GM19324 (cell line): Measurements from ENCODE around the gene MAGI1.

ENCODE experiments used
- ATAC-seq: cut with Tn5 transposase; IDR thresholded peaks from one replicate; pipeline ENCODE4 v1.9.1; 2021; ENCODE audit warnings: mild to moderate bottlenecking, moderate library complexity; ENCODE audit not compliant: unreplicated experiment, low FRiP score

Gene MAGI1

GRCh38 chr3:65659396-65659795 is 379.3 kb downstream of the MAGI1 start:
- ATAC-seq = no peak

DNA sequence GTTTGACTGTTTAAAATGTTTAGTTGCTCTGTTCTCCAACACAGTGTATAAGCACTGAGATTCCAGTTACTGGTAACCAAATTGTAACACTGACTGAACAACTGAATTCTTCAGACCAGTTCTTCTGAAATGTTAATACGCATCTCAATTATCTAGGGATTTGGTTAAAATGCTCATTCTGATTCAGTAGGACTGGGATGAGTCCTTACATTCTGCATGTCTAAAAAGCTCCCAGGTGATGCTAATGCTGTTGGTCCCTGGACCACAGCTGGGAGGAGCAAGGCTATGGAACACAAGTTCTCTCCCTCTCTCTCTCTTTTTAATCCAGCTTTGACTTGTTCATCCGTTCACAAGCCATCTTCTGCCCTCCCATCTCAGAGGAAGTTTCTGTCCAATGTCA is 380.3 kb downstream of the MAGI1 start:
- ATAC-seq = no peak

DNA sequence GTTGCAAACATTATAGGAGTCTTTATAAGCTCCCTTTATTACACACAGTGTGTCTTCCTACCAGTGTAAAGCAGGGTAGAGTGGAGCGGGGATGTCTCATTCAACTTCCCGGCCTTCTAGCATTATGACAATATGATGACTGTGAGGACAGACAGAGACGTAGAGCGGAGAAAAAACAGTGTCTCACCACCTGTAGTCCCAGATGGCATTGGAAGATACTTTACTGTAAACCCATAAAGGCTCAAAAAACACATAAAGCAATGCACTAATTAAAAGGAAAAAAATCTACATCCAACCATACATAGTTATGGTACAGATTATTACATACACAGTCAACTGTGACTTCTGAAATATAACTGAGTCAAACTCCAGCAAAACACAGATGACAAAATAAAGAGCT is 383.7 kb downstream of the MAGI1 start:
- no peak for ATAC-seq

- ATAC-seq = no peak
Measured at GRCh38 chr3:65653731-65654130, 385.0 kb downstream of the MAGI1 start.

DNA sequence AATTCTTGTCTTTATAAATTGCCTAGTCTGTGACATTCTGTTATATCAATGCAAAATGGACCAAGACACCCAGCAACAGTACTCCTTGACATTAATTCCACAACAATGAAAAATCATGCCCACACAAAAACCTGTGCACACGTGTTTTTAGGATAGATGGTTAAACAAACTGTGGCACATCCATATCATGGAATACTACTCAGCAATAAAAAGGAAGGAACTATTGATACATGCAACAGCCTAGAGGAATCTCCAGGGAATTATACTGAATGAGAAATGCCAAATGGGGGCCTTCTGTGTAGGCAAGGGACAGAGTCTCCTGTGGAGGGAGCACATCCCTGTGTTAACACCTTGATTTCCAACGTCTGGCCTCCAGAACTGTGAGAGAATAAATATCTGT is 388.5 kb downstream of the MAGI1 start:
- no peak for ATAC-seq

GRCh38 chr3:65647369-65647768 is 391.3 kb downstream of the MAGI1 start:
- no peak for ATAC-seq

DNA sequence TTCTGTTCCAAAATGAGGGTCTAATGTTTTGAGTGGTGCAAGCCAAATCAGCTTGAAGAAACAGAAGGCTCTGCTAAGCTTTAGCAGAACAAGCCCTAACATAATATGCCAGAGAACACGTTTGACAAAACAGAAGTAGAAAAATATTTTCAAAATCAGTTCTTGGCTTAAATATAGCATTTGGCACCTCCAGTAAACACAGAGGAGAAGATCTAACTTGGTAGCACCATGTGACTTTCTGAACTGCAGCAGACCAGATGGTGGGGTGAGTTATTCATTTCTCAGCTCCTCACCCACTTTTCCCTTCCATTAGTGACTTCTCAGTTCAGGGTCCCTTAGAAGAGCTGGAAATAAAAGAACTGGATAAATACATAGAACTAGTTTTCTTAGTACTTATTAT is 395.8 kb downstream of the MAGI1 start:
- ATAC-seq = no peak

DNA sequence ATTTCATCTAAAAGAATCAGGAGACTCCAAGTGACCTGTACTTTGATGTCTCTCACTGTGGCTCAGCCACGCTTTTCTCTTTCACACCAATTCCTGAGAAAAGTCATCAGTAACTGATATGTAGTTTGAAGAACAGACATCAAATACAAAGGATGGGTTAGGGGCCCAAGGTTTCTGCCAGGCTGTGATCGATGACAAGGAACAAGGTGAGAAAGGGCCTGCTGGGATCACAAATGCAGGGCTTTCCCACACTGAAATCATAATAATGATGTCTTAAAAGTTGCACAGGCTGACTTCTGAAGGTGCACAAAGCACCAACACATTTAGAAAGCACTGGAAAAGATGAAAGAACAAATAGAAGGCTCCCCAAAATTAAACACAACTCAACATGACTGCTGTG is 396.9 kb downstream of the MAGI1 start:
- no peak for ATAC-seq

- ATAC-seq = no peak
Measured at GRCh38 chr3:65641045-65641444, 397.7 kb downstream of the MAGI1 start.

GRCh38 chr3:65639444-65639843 is 399.3 kb downstream of the MAGI1 start:
- ATAC-seq = no peak

- no peak for ATAC-seq
Measured at GRCh38 chr3:65638301-65638700, 400.4 kb downstream of the MAGI1 start.

- no peak for ATAC-seq
Measured at GRCh38 chr3:65636326-65636725, 402.4 kb downstream of the MAGI1 start.

GRCh38 chr3:65635657-65636056 is 403.1 kb downstream of the MAGI1 start:
- no peak for ATAC-seq

DNA sequence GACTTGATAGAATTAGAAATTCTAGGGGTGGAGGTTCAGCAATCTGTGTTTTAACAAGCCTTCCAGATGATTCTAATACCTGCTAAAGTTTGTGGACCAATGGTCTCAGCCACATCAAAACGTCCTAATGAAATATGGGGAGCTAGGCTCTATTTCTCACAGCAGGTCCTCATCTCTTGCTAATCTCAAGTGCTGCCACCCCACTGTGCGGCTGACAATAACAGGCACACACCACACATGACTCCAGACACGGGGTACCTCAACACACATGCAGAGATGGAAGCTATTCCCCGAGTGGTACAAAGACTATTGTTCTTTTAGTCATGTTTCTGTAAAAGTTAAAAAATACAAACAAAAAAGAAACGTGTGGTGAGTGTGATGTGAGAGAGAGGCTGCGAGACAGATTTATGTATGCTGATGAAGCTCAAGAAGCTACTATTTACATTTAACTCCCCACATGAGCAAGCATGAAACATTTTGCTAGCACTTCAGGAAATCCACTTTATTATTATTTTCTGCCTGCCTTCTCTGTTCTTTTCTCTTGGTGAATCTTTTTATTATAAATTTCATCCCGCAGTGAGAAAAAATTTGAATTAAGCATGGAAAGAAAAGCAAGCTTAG is 405.6 kb downstream of the MAGI1 start:
- no peak for ATAC-seq

DNA sequence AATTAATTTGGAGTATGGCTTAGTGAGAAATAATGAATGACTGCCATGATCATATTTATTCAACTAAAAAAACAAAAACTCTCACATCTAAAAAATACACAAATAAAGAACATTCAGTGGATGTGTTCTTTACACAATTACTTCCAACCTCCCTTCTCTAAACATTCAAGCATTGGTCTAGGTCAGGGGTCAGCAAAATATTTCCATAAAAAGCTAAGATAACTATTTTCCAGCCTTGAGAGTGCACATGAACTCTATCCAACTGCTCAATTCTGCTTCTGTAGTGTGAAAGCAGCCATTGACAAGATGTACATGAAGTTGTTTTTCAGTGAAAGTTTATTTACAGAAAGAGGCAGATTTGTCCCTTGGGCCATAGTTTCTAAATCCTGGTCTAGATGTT is 406.3 kb downstream of the MAGI1 start:
- ATAC-seq = no peak

GRCh38 chr3:65628978-65629377 is 409.7 kb downstream of the MAGI1 start:
- ATAC-seq = no peak

DNA sequence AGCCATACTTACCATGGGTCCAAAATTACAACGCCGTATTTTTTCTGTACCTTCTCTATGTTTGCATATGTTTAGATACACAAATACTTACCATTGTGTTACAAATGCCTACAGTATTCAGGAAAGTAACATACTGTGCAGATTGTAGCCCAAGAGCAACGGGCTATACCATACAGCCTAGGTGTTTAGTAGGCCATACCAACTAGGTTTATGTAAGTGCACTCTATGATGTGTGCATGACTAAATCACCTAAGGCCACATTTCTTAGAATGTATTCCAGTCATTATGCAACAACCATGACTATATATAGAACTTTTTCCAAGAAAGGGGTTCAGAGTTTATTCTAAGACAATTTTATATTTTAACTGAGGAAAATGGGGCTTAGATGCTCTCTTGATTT is 411.7 kb downstream of the MAGI1 start:
- ATAC-seq = no peak

GRCh38 chr3:65625305-65625704 is 413.4 kb downstream of the MAGI1 start:
- no peak for ATAC-seq

DNA sequence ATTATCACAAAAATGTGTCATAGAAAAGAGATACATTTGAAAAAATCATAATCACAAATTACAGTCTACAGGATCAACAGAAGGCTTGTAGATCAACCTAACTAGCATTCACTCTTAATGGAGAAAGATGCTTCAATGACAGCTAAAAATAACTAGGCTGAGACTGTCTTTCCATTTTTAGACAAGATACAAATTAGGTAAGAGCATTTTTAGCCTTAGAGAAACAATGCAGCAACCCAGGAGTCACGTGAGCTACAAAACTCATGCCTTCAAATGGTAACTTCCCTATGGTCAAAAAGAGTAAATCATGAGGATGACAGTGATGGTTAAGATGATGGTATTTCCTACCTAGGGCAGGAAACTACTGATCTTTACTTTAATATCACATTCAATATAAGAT is 415.4 kb downstream of the MAGI1 start:
- ATAC-seq = no peak

- no peak for ATAC-seq
Measured at GRCh38 chr3:65619888-65620287, 418.8 kb downstream of the MAGI1 start.

GRCh38 chr3:65619451-65619881 is 419.3 kb downstream of the MAGI1 start:
- no peak for ATAC-seq

GRCh38 chr3:65618599-65618998 is 420.1 kb downstream of the MAGI1 start:
- ATAC-seq = no peak

- ATAC-seq = no peak
Measured at GRCh38 chr3:65617787-65618186, 420.9 kb downstream of the MAGI1 start.
